ENCODE results near the gene PMEPA1. TPM values are rescaled to one million over a fixed set of nuclear protein-coding genes. Genes with fewer than 3 reads are reported as not detected.

Gene PMEPA1
- total and polyA plus RNA-seq, 10 of the 15 experiments (the other 5 are each of a cell fraction or from before 2014, with no cell fraction given) = 0.02 to 0.10 (median 0.04) TPM; not detected in 3

- TF ChIP-seq, protein P1, sequence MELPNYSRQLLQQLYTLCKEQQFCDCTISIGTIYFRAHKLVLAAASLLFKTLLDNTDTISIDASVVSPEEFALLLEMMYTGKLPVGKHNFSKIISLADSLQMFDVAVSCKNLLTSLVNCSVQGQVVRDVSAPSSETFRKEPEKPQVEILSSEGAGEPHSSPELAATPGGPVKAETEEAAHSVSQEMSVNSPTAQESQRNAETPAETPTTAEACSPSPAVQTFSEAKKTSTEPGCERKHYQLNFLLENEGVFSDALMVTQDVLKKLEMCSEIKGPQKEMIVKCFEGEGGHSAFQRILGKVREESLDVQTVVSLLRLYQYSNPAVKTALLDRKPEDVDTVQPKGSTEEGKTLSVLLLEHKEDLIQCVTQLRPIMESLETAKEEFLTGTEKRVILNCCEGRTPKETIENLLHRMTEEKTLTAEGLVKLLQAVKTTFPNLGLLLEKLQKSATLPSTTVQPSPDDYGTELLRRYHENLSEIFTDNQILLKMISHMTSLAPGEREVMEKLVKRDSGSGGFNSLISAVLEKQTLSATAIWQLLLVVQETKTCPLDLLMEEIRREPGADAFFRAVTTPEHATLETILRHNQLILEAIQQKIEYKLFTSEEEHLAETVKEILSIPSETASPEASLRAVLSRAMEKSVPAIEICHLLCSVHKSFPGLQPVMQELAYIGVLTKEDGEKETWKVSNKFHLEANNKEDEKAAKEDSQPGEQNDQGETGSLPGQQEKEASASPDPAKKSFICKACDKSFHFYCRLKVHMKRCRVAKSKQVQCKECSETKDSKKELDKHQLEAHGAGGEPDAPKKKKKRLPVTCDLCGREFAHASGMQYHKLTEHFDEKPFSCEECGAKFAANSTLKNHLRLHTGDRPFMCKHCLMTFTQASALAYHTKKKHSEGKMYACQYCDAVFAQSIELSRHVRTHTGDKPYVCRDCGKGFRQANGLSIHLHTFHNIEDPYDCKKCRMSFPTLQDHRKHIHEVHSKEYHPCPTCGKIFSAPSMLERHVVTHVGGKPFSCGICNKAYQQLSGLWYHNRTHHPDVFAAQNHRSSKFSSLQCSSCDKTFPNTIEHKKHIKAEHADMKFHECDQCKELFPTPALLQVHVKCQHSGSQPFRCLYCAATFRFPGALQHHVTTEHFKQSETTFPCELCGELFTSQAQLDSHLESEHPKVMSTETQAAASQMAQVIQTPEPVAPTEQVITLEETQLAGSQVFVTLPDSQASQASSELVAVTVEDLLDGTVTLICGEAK (IDR thresholded peaks at IDR 0.05; ENCODE audit: borderline replicate concordance) = no peak
- no peak for TF ChIP-seq JUND (IDR thresholded peaks at IDR 0.05; ENCODE audit: low read depth, low read length)
- peak; percentile 40 for TF ChIP-seq RUNX3 (IDR thresholded peaks at IDR 0.05; ENCODE audit: low read length)
- no peak for TF ChIP-seq CREB1 (IDR thresholded peaks at IDR 0.05; ENCODE audit: low read depth)
- 0 out of 2 replicates have a peak, but pooled peaks have one; percentile 15 for TF ChIP-seq IKZF1 (conservative IDR thresholded peaks at IDR 0.05)
- TF ChIP-seq ZNF24 (IDR thresholded peaks at IDR 0.05) = no peak
These were observed 27.4 kb downstream of the PMEPA1 start (continued) for GRCh38 chr20:57682184-57683101.
